ENCODE data around the gene PAQR4.

Gene PAQR4

GRCh38 chr16:2975161-2975795 lies 6.1 kb downstream of the PAQR4 start:
- no peak for DNase-seq (ENCODE audit: low read depth)
- H3K4me3 ChIP-seq (replicated peaks; ENCODE audit: low read depth, low read length) = no peak overlapping the region
- TF ChIP-seq CTCF (IDR thresholded peaks at IDR 0.05; ENCODE audit: low read length, missing control alignments) = no peak

- no peak overlapping the region for H3K4me3 ChIP-seq (replicated peaks; ENCODE audit: low read depth, low read length)
- no peak for DNase-seq (ENCODE audit: low read depth)
- no peak for TF ChIP-seq CTCF (IDR thresholded peaks at IDR 0.05; ENCODE audit: low read length, missing control alignments)
Observed at GRCh38 chr16:2976201-2976600, 7.1 kb downstream of the PAQR4 start.

- no peak for TF ChIP-seq CTCF (IDR thresholded peaks at IDR 0.05; ENCODE audit: low read length, missing control alignments)
- DNase-seq (ENCODE audit: low read depth) = no peak
- H3K4me3 ChIP-seq (replicated peaks; ENCODE audit: low read depth, low read length) = no peak overlapping the region
Observed at GRCh38 chr16:2976673-2977072, 7.5 kb downstream of the PAQR4 start.

- no peak for TF ChIP-seq CTCF (IDR thresholded peaks at IDR 0.05; ENCODE audit: low read length, missing control alignments)
- H3K4me3 ChIP-seq (replicated peaks; ENCODE audit: low read depth, low read length) = no peak overlapping the region
- DNase-seq (ENCODE audit: low read depth) = no peak
Observed at GRCh38 chr16:2977440-2977839, 8.3 kb downstream of the PAQR4 start.

- no peak for TF ChIP-seq CTCF (IDR thresholded peaks at IDR 0.05; ENCODE audit: low read length, missing control alignments)
- peak overlapping the region; percentile 69 for H3K4me3 ChIP-seq (replicated peaks; ENCODE audit: low read depth, low read length)
- no peak for DNase-seq (ENCODE audit: low read depth)
Observed at GRCh38 chr16:2979669-2980226, 10.6 kb downstream of the PAQR4 start.

GRCh38 chr16:2980227-2981176 lies 11.4 kb downstream of the PAQR4 start, which contains the start of gene PKMYT1:
Gene PKMYT1 (minus strand): TSS chr16:2980446. CDS start chr16:2979657, 789 bp downstream.
- TF ChIP-seq CTCF (IDR thresholded peaks at IDR 0.05; ENCODE audit: low read length, missing control alignments) = no peak
- peak; percentile 83 for DNase-seq (ENCODE audit: low read depth)
- peak within 1 kb of the TSS; percentile 69 for H3K4me3 ChIP-seq (replicated peaks; ENCODE audit: low read depth, low read length)
